ENCODE data around the gene ZFYVE16.
A peak's percentile ranks its signal among the peaks of the same experiment; 100 is the strongest.
"Not testable (repeated sequence)": the region's sequence is repeated elsewhere in the genome, so short reads cannot be mapped to it uniquely, and the experiment has no call there.

The ZFYVE16 gene

GRCh38 chr5:80387063-80387768, 20.6 kb upstream of the ZFYVE16 start:
- H3K4me1 ChIP-seq (ENCODE audit: control insufficient read depth, insufficient read depth, low read length, poor library complexity, severe bottlenecking), result no peaks in the 10 kb centered on the region
- no peak overlapping the region for H3K27ac ChIP-seq (ENCODE audit: low read depth, low read length, severe bottlenecking)
- 92 to 100% methylated on average over 2 of the region's 3 CpGs for WGBS, 2 experiments (ENCODE audit: insufficient coverage in 2 of 2)
- H3K9me3 ChIP-seq (ENCODE audit: control insufficient read depth, low read length), result no peaks in the 10 kb centered on the region
- no peak overlapping the region for H3K4me3 ChIP-seq (ENCODE audit: extremely low read depth, insufficient read depth, low read length, poor library complexity, severe bottlenecking)
- no peaks in the 10 kb centered on the region for H3K36me3 ChIP-seq (ENCODE audit: control insufficient read depth, insufficient read depth, low read length)

- Histone ChIP-seq H3K9me3 (ENCODE audit: control insufficient read depth, low read length) (no peaks in the 10 kb centered on the region), H3K4me3 (ENCODE audit: extremely low read depth, insufficient read depth, low read length, poor library complexity, severe bottlenecking) (no peak overlapping the region), H3K27ac (ENCODE audit: low read depth, low read length, severe bottlenecking) (no peak overlapping the region), H3K36me3 (ENCODE audit: control insufficient read depth, insufficient read depth, low read length) (no peaks in the 10 kb centered on the region), H3K4me1 (ENCODE audit: control insufficient read depth, insufficient read depth, low read length, poor library complexity, severe bottlenecking) (no peaks in the 10 kb centered on the region)
- WGBS, 2 experiments (ENCODE audit: insufficient coverage in 2 of 2), result 98 to 100% methylated on average over 2 to 5 of the region's 9 CpGs
Measured at GRCh38 chr5:80389580-80389979, 18.3 kb upstream of the ZFYVE16 start.

GRCh38 chr5:80390413-80390812, 17.5 kb upstream of the ZFYVE16 start:
- not testable (repeated sequence) for H3K9me3 ChIP-seq (ENCODE audit: control insufficient read depth, low read length); H3K4me3 ChIP-seq (ENCODE audit: extremely low read depth, insufficient read depth, low read length, poor library complexity, severe bottlenecking); H3K36me3 ChIP-seq (ENCODE audit: control insufficient read depth, insufficient read depth, low read length); H3K27ac ChIP-seq (ENCODE audit: low read depth, low read length, severe bottlenecking); H3K4me1 ChIP-seq (ENCODE audit: control insufficient read depth, insufficient read depth, low read length, poor library complexity, severe bottlenecking)
- 70% methylated on average over 2 of the region's 3 CpGs; no CpG with 5 or more reads in 1 of the 2 experiments for WGBS, 2 experiments (ENCODE audit: insufficient coverage in 2 of 2)

- H3K9me3 ChIP-seq (ENCODE audit: control insufficient read depth, low read length); H3K36me3 ChIP-seq (ENCODE audit: control insufficient read depth, insufficient read depth, low read length); H3K4me3 ChIP-seq (ENCODE audit: extremely low read depth, insufficient read depth, low read length, poor library complexity, severe bottlenecking); H3K4me1 ChIP-seq (ENCODE audit: control insufficient read depth, insufficient read depth, low read length, poor library complexity, severe bottlenecking); H3K27ac ChIP-seq (ENCODE audit: low read depth, low read length, severe bottlenecking): not testable (repeated sequence)
Measured at GRCh38 chr5:80391267-80391666, 16.6 kb upstream of the ZFYVE16 start.

- Histone ChIP-seq H3K27ac (ENCODE audit: low read depth, low read length, severe bottlenecking) (no peak overlapping the region), H3K4me3 (ENCODE audit: extremely low read depth, insufficient read depth, low read length, poor library complexity, severe bottlenecking) (no peak overlapping the region)
- 90% methylated on average over 1 of the region's 1 CpG; no CpG with 5 or more reads in 1 of the 2 experiments for WGBS, 2 experiments (ENCODE audit: insufficient coverage in 2 of 2)
Measured at GRCh38 chr5:80399526-80400239, 8.2 kb upstream of the ZFYVE16 start.

GRCh38 chr5:80400368-80400767, 7.5 kb upstream of the ZFYVE16 start:
- WGBS, 2 experiments (ENCODE audit: insufficient coverage in 2 of 2), result no CpG with 5 or more reads among the region's 1 CpG
- not testable (repeated sequence) for H3K27ac ChIP-seq (ENCODE audit: low read depth, low read length, severe bottlenecking); H3K9me3 ChIP-seq (ENCODE audit: control insufficient read depth, low read length); H3K4me1 ChIP-seq (ENCODE audit: control insufficient read depth, insufficient read depth, low read length, poor library complexity, severe bottlenecking); H3K4me3 ChIP-seq (ENCODE audit: extremely low read depth, insufficient read depth, low read length, poor library complexity, severe bottlenecking); H3K36me3 ChIP-seq (ENCODE audit: control insufficient read depth, insufficient read depth, low read length)

More at GRCh38 chr5:80399526-80400239, 8.2 kb upstream of the ZFYVE16 start:
- H3K9me3 ChIP-seq (ENCODE audit: control insufficient read depth, low read length), result no peaks in the 10 kb centered on the region
- H3K4me1 ChIP-seq (ENCODE audit: control insufficient read depth, insufficient read depth, low read length, poor library complexity, severe bottlenecking), result no peaks in the 10 kb centered on the region
- no peaks in the 10 kb centered on the region for H3K36me3 ChIP-seq (ENCODE audit: control insufficient read depth, insufficient read depth, low read length)

- no CpG with 5 or more reads among the region's 2 CpGs for WGBS, 2 experiments (ENCODE audit: insufficient coverage in 2 of 2)
- no peaks in the 10 kb centered on the region for H3K9me3 ChIP-seq (ENCODE audit: control insufficient read depth, low read length)
- H3K4me1 ChIP-seq (ENCODE audit: control insufficient read depth, insufficient read depth, low read length, poor library complexity, severe bottlenecking), result peaks cover 3% of the 10 kb centered on the region
- no peak overlapping the region for H3K4me3 ChIP-seq (ENCODE audit: extremely low read depth, insufficient read depth, low read length, poor library complexity, severe bottlenecking)
- H3K27ac ChIP-seq (ENCODE audit: low read depth, low read length, severe bottlenecking), result no peak overlapping the region
- H3K36me3 ChIP-seq (ENCODE audit: control insufficient read depth, insufficient read depth, low read length), result no peaks in the 10 kb centered on the region
Measured at GRCh38 chr5:80403782-80404181, 4.1 kb upstream of the ZFYVE16 start.

- Histone ChIP-seq H3K27ac (ENCODE audit: low read depth, low read length, severe bottlenecking) (peak overlapping the region; percentile 98), H3K9me3 (ENCODE audit: control insufficient read depth, low read length) (no peaks in the 10 kb centered on the region), H3K4me3 (ENCODE audit: extremely low read depth, insufficient read depth, low read length, poor library complexity, severe bottlenecking) (peak overlapping the region; percentile 80), H3K4me1 (ENCODE audit: control insufficient read depth, insufficient read depth, low read length, poor library complexity, severe bottlenecking) (peaks cover 8% of the 10 kb centered on the region), H3K36me3 (ENCODE audit: control insufficient read depth, insufficient read depth, low read length) (peaks cover 7% of the 10 kb centered on the region)
- WGBS, 2 experiments (ENCODE audit: insufficient coverage in 2 of 2), result 19 to 27% methylated on average over 20 to 25 of the region's 31 CpGs
Measured at GRCh38 chr5:80406980-80407734, 707 bp upstream of the ZFYVE16 start.

GRCh38 chr5:80408484-80409366, 861 bp downstream of the ZFYVE16 start:
- Histone ChIP-seq H3K9me3 (ENCODE audit: control insufficient read depth, low read length) (no peaks in the 10 kb centered on the region), H3K4me3 (ENCODE audit: extremely low read depth, insufficient read depth, low read length, poor library complexity, severe bottlenecking) (peak overlapping the region; percentile 80), H3K4me1 (ENCODE audit: control insufficient read depth, insufficient read depth, low read length, poor library complexity, severe bottlenecking) (peaks cover 8% of the 10 kb centered on the region), H3K27ac (ENCODE audit: low read depth, low read length, severe bottlenecking) (peak overlapping the region; percentile 98), H3K36me3 (ENCODE audit: control insufficient read depth, insufficient read depth, low read length) (peaks cover 17% of the 10 kb centered on the region)
- WGBS, 2 experiments (ENCODE audit: insufficient coverage in 2 of 2), result 0% methylated on average over 7 to 10 of the region's 24 CpGs

GRCh38 chr5:80409367-80409966, 1.6 kb downstream of the ZFYVE16 start:
- Histone ChIP-seq H3K9me3 (ENCODE audit: control insufficient read depth, low read length) (no peaks in the 10 kb centered on the region), H3K4me3 (ENCODE audit: extremely low read depth, insufficient read depth, low read length, poor library complexity, severe bottlenecking) (peak overlapping the region; percentile 80), H3K27ac (ENCODE audit: low read depth, low read length, severe bottlenecking) (no peak overlapping the region), H3K4me1 (ENCODE audit: control insufficient read depth, insufficient read depth, low read length, poor library complexity, severe bottlenecking) (peaks cover 8% of the 10 kb centered on the region), H3K36me3 (ENCODE audit: control insufficient read depth, insufficient read depth, low read length) (peaks cover 21% of the 10 kb centered on the region)
- WGBS, 2 experiments (ENCODE audit: insufficient coverage in 2 of 2), result 41 to 74% methylated on average over 2 of the region's 6 CpGs
